ENCODE data around the gene KRTAP5-6.

KRTAP5-6 gene

DNA sequence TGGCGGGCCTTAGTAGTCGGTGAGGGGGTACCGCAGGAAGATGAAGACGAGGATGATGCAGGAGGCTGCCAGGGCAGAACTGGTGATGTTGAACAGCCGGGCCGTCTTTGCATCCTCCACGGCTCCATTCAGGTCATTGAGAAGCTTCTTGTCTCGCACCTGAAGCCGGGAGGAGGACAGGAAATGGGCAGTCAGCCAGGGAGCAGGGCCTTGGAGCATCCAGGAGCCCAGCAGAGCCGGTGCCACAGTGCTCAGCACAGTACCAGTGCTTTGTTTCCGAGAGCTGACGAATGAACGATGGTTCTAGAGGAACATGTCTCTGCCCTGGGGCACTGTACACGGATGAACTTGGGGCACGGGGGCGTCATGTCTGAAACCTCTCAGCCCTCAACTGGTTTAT is 38.3 kb downstream of the KRTAP5-6 start:
- H3K36me3 Mint-ChIP-seq (ENCODE audit: low read depth), result no peaks in the 10 kb centered on the region
- peaks cover 90% of the 10 kb centered on the region for H3K27me3 Mint-ChIP-seq
- intact Hi-C loops (cut with micrococcal nuclease), result no loop called here
- H3K4me3 Mint-ChIP-seq, result no peak overlapping the region
- peaks cover 13% of the 10 kb centered on the region for H3K9me3 Mint-ChIP-seq
- peaks cover 23% of the 10 kb centered on the region for H3K4me1 Mint-ChIP-seq (ENCODE audit: low read depth)
- H3K27ac Mint-ChIP-seq, result no peak overlapping the region

DNA sequence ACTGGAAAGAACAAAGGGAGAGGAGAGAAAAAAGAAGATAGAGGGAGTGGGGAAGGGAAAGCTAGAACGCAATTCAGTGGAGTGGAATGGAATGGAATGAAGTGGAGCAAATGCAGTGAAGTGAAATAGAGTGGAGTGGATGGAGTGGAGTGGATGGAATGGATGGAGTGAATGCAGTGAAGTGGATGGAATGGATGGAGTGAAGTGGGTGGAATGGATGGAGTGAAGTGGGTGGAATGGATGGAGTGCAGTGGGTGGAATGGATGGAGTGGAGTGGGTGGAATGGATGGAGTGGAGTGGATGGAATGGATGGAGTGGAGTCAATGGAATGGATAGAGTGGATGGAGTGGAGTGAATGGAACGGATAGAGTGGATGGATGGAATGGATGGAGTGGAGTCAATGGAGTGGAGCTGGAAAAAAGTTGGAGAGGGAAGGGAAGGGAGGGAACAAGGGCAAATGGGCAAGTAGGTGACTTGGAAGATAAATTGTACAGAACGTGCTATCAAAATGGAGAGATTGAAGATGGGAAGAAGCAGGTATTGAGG is 39.5 kb downstream of the KRTAP5-6 start:
- peaks cover 13% of the 10 kb centered on the region for H3K9me3 Mint-ChIP-seq
- no peak overlapping the region for H3K27ac Mint-ChIP-seq
- intact Hi-C loops (cut with micrococcal nuclease), result no loop called here
- H3K4me1 Mint-ChIP-seq (ENCODE audit: low read depth), result peaks cover 21% of the 10 kb centered on the region
- peaks cover 81% of the 10 kb centered on the region for H3K27me3 Mint-ChIP-seq
- H3K4me3 Mint-ChIP-seq, result no peak overlapping the region
- no peaks in the 10 kb centered on the region for H3K36me3 Mint-ChIP-seq (ENCODE audit: low read depth)

DNA sequence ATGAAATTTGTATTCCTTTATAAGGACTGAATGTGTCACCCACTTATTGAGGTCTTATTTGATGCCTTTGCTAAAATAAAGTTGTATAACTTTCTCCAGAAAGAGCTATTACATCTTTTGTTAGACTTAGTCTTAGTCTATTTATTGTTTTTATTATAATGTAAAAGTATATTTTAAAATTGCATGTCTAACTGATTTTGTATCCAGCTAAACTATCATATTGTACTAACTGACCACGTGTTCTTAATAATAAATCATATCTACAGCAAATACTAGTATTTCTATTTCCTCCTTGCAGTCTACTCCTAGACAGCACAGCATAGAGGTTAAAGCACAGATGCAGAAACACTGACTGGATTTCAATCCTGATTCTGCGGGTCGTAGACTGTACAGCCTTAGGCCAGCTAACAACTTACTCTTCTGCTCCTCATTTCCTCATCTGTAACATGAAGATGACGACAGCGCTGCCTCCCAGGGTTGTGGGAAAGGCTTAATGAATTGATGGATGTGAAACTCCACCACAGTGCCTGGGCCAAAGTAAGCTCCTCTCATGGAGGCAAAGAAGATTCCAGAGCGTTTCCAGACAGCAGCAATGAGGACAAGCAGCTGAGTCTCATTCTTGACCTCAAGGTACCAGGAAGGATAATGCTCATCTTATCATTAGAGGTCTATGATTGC is 40.2 kb downstream of the KRTAP5-6 start:
- no peak overlapping the region for H3K4me3 Mint-ChIP-seq
- H3K9me3 Mint-ChIP-seq, result peaks cover 13% of the 10 kb centered on the region
- no peaks in the 10 kb centered on the region for H3K36me3 Mint-ChIP-seq (ENCODE audit: low read depth)
- H3K27me3 Mint-ChIP-seq, result peaks cover 74% of the 10 kb centered on the region
- intact Hi-C loops (cut with micrococcal nuclease), result no loop called here
- peaks cover 21% of the 10 kb centered on the region for H3K4me1 Mint-ChIP-seq (ENCODE audit: low read depth)
- H3K27ac Mint-ChIP-seq, result no peak overlapping the region

DNA sequence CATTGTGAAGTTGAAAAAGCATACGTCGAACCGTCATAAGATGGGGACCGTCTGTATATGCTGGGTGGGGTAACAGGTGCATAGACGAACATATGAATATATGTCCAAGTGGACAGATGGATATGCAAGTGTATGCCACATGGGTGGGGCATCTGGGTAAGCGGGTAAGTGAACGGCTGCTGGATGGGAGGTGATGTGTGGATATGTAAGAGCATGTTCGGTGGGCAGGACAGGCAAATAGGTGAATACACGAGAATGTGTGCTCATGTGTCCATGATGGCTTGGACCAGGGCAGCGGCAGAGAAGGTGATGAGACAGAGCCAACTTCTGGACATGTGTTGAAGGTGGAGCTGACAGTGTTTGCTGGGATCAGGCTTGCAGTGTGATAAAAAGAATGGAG is 41.4 kb downstream of the KRTAP5-6 start:
- no peaks in the 10 kb centered on the region for H3K36me3 Mint-ChIP-seq (ENCODE audit: low read depth)
- peaks cover 63% of the 10 kb centered on the region for H3K27me3 Mint-ChIP-seq
- intact Hi-C loops (cut with micrococcal nuclease), result no loop called here
- H3K4me3 Mint-ChIP-seq, result no peak overlapping the region
- H3K9me3 Mint-ChIP-seq, result peaks cover 13% of the 10 kb centered on the region
- no peak overlapping the region for H3K27ac Mint-ChIP-seq
- H3K4me1 Mint-ChIP-seq (ENCODE audit: low read depth), result peaks cover 21% of the 10 kb centered on the region

DNA sequence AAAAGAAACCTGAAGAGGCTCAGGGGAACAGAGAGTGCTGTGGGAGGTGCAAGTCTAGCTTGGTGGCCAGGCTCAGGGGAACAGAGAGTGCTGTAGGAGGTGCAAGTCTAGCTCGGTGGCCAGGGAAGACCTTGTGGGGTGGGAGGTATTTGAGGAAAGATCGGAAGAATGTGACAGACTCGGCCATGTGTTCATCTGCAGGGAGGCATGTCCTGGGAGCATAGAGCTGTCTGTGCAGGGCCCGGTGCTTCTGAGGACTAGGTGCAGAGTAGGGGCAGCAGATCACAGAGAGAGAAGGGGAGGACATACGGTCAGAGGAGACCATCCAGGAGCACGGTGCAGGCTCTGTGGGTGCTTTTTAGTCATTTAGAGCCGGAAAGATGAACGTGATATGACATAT is 42.6 kb downstream of the KRTAP5-6 start:
- H3K27me3 Mint-ChIP-seq, result peaks cover 51% of the 10 kb centered on the region
- intact Hi-C loops (cut with micrococcal nuclease), result no loop called here
- peaks cover 11% of the 10 kb centered on the region for H3K4me1 Mint-ChIP-seq (ENCODE audit: low read depth)
- H3K27ac Mint-ChIP-seq, result no peak overlapping the region
- H3K36me3 Mint-ChIP-seq (ENCODE audit: low read depth), result no peaks in the 10 kb centered on the region
- H3K4me3 Mint-ChIP-seq, result no peak overlapping the region
- peaks cover 13% of the 10 kb centered on the region for H3K9me3 Mint-ChIP-seq

DNA sequence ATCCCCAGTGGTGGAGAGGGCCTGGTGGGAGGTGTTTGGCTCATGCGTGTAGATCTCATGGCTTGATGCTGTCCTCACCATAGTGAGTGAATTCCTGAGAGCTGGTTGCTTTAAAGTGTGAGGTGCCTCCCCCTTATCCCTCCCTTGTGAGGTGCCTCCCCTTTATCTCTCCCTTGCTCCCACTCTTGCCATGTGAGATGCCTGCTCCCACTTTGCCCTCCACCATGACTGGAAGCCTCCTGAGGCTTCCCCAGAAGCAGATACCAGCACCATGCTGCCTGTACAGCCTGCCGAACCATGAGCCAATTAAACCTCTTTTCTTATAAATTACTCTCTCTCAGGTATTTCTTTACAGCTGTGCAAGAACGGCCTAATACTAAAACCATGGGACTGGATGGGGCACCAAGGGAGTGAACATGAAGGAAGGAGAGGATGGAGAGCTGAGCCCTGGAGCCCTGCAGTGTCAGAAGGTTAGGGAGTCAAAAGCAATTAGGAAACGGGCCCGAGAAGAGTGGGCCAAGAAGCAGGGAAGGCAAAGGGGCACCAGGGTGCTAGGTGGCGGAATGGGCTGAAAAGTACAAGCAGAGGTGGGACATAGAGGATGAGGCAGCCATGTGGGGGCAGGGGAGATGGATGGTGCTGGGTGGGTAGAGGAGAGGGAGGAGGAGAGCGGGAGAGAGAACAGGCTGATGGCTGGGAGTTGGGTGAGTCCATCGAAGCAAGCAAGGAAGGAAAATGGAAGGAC is 44.0 kb downstream of the KRTAP5-6 start:
- Mint-ChIP-seq H3K9me3 (peaks cover 11% of the 10 kb centered on the region), H3K27me3 (peaks cover 47% of the 10 kb centered on the region), H3K4me1 (ENCODE audit: low read depth) (peaks cover 11% of the 10 kb centered on the region), H3K27ac (no peak overlapping the region), H3K4me3 (no peak overlapping the region), H3K36me3 (ENCODE audit: low read depth) (no peaks in the 10 kb centered on the region)
- intact Hi-C loops (cut with micrococcal nuclease), result no loop called here

DNA sequence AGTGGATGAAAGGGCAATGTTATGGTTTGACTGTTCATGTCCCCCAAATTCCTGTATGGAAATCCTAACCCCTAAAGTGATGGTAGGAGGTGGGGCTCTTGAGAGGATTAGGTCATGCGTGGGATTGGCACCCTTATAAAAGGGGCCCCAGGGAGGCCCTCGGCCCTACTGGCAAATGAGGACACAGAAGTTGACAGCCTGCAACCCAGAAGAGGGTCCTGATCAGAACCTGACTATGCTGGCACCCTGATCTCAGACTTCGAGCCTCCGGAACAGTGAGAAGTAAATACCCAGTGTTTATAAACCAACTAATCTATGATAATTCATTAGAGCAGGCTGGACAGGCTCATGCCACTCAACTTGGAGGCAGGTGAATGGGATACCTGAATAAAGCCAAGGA is 44.7 kb downstream of the KRTAP5-6 start:
- Mint-ChIP-seq H3K27me3 (peaks cover 46% of the 10 kb centered on the region), H3K36me3 (ENCODE audit: low read depth) (no peaks in the 10 kb centered on the region), H3K27ac (no peak overlapping the region), H3K4me1 (ENCODE audit: low read depth) (peaks cover 19% of the 10 kb centered on the region), H3K4me3 (no peak overlapping the region), H3K9me3 (peaks cover 3% of the 10 kb centered on the region)
- intact Hi-C loops (cut with micrococcal nuclease), result no loop called here

DNA sequence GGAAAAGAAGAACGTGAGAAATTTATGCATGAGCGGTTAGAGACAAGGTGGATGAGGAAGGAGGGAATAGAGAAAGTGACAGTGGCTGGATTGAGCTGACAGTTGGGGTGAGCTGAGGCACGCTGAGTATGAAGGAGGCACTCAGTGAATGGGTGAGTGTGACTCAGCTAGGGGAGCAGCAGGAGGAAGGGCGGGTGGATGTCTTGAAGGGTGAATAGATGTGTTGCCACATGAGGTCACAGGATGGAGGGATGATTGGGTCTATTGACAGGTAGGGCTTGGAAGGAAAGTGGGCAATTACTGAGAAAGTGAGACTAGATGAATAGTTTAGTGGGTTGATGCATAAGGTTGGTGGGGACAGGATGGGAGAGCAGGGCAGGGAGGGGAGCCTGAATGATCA is 45.4 kb downstream of the KRTAP5-6 start:
- intact Hi-C loops (cut with micrococcal nuclease), result no loop called here
- Mint-ChIP-seq H3K27ac (no peak overlapping the region), H3K27me3 (peaks cover 51% of the 10 kb centered on the region), H3K9me3 (no peaks in the 10 kb centered on the region), H3K36me3 (ENCODE audit: low read depth) (peaks cover 2% of the 10 kb centered on the region), H3K4me1 (ENCODE audit: low read depth) (peaks cover 23% of the 10 kb centered on the region), H3K4me3 (no peak overlapping the region)

DNA sequence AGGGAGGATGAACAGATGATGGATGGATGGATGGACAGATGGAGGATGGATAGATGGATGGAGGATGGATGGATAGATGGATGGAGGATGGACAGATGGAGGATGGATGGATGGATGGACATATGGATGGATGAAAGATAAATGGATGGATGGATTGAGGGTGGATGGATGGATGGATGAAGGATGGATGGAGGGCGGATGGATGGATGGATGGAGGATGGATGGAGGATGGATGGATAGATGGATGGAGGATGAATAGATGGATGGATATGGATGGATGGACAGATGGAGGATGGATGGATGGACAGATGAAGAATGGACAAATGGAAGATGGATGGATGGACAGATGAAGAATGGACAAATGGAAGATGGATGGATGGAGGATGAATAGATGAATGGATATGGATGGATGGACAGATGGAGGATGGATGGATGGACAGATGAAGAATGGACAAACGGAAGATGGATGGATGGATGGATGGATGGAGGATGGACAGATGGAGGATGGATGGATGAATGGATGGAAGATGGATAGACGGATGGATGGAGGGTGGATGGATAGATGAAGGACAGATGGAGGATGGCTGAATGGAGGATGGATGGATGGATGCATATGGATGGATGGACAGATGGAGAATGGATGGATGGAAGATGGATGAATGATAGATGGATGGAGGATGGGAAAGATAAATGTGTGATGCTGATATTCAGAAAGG is 46.0 kb downstream of the KRTAP5-6 start:
- intact Hi-C loops (cut with micrococcal nuclease), result no loop called here
- peaks cover 53% of the 10 kb centered on the region for H3K27me3 Mint-ChIP-seq
- peaks cover 6% of the 10 kb centered on the region for H3K36me3 Mint-ChIP-seq (ENCODE audit: low read depth)
- no peak overlapping the region for H3K4me3 Mint-ChIP-seq
- H3K9me3 Mint-ChIP-seq, result no peaks in the 10 kb centered on the region
- no peak overlapping the region for H3K27ac Mint-ChIP-seq
- peaks cover 23% of the 10 kb centered on the region for H3K4me1 Mint-ChIP-seq (ENCODE audit: low read depth)

DNA sequence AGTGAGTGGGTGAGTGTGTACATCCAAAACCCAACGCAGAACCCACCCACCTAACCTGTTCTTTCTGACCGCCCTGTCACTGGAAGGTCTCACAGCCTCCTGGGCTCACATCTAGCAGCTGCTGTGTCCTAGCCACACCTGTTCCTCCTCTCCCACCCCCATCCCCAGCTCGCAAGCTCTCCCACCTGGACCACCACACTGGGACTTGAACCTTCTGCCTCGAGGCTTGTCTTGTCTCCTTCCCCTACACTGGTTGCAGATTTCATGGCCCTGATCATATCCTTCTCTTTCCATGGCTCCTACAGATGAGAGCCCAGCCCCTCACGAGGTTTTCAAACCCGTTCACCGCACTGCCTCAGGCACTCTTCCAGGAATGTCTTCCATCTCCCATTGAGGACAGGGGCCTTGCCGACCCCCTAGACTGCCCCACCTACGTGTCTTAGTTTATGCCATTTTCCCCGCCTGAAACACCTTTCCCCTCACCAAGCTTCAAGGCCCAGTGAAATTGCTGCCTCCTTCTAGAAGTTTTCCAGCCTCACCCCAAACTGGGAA is 46.7 kb downstream of the KRTAP5-6 start:
- Mint-ChIP-seq H3K9me3 (no peaks in the 10 kb centered on the region), H3K27ac (no peak overlapping the region), H3K4me1 (ENCODE audit: low read depth) (peaks cover 28% of the 10 kb centered on the region), H3K4me3 (no peak overlapping the region), H3K36me3 (ENCODE audit: low read depth) (peaks cover 6% of the 10 kb centered on the region), H3K27me3 (peaks cover 53% of the 10 kb centered on the region)
- intact Hi-C loops (cut with micrococcal nuclease), result no loop called here

DNA sequence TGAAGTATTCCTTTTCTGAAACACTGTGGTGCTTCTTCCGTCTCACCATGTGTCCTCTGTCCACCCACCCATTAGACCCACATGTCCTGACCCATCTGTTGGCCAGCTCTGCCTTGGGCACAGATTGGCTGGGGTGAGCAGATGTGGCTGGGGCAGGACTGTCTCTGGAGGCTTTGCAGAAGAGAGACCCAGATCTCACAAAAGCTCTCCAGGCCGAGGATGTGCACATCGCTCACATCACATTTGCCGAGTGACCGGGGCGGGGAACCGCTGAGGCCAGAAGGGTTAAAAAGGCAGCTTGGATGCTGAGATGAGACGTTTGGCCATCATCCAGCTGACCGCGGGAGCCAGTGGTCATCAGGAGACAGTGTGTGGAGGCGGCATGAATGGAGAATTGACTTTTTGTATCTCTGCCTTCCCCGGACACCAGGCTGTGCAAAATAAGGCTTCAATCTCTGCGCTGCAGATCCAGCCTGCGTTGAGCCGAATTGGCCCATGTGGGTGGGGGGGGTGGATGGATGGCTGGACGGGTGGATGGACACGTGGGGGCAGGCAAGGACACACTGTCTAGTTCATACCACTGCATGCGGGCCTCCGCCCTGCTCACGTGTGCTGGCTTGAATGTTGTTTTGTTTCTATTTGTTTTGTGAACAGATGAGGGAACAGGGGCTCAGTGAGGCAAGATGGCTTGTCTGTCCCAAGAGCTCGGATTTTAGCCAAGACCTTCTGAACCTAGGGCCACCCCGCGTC is 47.3 kb downstream of the KRTAP5-6 start:
- intact Hi-C loops (cut with micrococcal nuclease), result no loop called here
- peaks cover 6% of the 10 kb centered on the region for H3K36me3 Mint-ChIP-seq (ENCODE audit: low read depth)
- H3K27ac Mint-ChIP-seq, result no peak overlapping the region
- H3K4me3 Mint-ChIP-seq, result no peak overlapping the region
- H3K4me1 Mint-ChIP-seq (ENCODE audit: low read depth), result peaks cover 26% of the 10 kb centered on the region
- H3K27me3 Mint-ChIP-seq, result peaks cover 52% of the 10 kb centered on the region
- no peaks in the 10 kb centered on the region for H3K9me3 Mint-ChIP-seq

DNA sequence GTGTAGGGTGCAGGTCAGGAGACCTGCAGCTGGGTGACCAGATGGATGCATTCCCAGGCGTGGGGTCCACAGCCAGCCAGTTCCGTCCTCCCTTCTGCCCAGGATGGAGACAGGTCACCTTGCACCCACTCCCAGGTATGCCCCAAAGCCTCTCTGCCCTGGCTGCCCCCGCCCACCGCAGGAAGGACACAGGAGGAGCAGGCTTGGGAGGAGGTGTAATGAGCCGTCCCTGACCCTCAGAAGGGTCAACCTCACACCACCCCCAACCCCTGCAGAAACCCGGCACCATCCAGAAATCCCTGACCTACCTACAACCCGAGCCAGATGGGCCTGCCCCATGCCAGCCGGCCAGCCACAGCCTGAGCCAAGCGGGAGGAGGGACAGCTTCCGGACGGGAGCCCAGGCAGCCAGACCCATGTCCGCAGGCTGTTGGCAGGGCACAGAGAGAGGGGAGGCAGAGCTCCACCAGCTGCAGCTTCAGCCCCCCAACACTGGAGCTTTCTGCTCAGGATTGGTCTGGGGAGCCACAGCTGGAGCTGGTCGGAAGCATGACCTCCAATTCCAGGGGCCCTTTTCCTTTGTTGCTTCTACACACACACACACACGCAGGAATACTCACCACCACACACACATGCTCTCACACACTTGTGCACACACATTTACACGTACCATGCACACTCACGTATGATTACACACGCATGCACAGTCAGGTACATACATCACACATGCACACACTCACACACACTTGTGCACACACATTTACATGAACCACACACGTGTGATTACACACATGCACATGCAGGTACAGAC is 48.1 kb downstream of the KRTAP5-6 start:
- no peaks in the 10 kb centered on the region for H3K9me3 Mint-ChIP-seq
- H3K27ac Mint-ChIP-seq, result no peak overlapping the region
- H3K36me3 Mint-ChIP-seq (ENCODE audit: low read depth), result peaks cover 6% of the 10 kb centered on the region
- H3K27me3 Mint-ChIP-seq, result peaks cover 52% of the 10 kb centered on the region
- H3K4me1 Mint-ChIP-seq (ENCODE audit: low read depth), result peaks cover 28% of the 10 kb centered on the region
- H3K4me3 Mint-ChIP-seq, result no peak overlapping the region
- intact Hi-C loops (cut with micrococcal nuclease), result no loop called here

All from dendritic cell treated with granulocyte-macrophage colony-stimulating factor and Interleukin-4, amounts not matched to agents 40 ng/mL and 50 ng/mL, for 4 days (primary cell).